ENCODE results near the gene R3HCC1L. TPM values are rescaled to one million over a fixed set of nuclear protein-coding genes. Genes with fewer than 3 reads are reported as not detected.

R3HCC1L gene
- total RNA-seq, 1 donor from 2014 or later = 14.4 TPM

DNA sequence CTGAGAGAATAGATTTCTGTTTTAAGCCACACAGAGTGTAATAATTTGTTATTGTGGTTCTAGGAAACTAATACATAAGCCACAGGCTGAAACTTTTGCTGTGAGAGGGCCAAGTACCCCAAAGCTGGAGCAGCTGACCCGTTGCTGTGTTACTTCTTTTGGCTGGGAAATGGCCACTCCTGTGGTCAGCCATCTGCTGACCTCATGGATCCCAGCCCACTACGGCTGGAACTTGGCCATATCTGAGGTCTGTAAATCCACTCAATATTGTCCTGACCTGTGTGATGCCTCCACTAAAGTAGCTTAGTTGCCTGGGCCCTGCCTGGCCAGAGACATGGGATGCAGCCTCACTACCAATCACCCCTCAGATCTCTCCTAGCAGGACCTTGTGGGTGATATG, 151.0 kb downstream of the R3HCC1L start:
- no peaks in the 10 kb centered on the region for H3K27me3 ChIP-seq (ENCODE audit: low read depth)
- H3K9me3 ChIP-seq = no peaks in the 10 kb centered on the region
- no peak overlapping the region for H3K4me3 ChIP-seq
- ATAC-seq (no peak), DNase-seq (no peak)
- H3K36me3 ChIP-seq = no peaks in the 10 kb centered on the region
- TF ChIP-seq, protein P1, sequence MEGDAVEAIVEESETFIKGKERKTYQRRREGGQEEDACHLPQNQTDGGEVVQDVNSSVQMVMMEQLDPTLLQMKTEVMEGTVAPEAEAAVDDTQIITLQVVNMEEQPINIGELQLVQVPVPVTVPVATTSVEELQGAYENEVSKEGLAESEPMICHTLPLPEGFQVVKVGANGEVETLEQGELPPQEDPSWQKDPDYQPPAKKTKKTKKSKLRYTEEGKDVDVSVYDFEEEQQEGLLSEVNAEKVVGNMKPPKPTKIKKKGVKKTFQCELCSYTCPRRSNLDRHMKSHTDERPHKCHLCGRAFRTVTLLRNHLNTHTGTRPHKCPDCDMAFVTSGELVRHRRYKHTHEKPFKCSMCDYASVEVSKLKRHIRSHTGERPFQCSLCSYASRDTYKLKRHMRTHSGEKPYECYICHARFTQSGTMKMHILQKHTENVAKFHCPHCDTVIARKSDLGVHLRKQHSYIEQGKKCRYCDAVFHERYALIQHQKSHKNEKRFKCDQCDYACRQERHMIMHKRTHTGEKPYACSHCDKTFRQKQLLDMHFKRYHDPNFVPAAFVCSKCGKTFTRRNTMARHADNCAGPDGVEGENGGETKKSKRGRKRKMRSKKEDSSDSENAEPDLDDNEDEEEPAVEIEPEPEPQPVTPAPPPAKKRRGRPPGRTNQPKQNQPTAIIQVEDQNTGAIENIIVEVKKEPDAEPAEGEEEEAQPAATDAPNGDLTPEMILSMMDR (IDR thresholded peaks at IDR 0.05) = no peak
- no peak overlapping the region for H3K27ac ChIP-seq
- intact Hi-C loops (cut with DNase I) = no loop called here
- H3K4me1 ChIP-seq = no peaks in the 10 kb centered on the region

DNA sequence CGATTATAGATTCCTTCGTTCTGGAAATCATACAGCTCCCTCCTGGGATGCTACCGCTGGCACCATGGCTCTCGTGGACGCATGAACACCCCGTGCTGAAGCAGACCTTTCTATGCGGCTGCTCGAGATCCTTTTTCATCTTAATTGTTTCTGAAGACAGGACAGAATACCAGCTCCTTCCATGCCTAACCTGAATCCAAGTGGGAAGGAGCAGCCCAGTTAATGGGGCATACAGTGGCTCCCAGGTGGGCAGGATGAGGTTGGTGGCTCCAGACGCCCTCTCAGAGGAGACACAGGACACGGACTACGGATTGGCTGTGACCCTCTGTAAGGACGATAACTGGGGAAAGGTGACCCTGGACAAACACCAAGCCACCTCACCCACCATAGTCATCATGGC, 152.0 kb downstream of the R3HCC1L start:
- Histone ChIP-seq H3K27ac (no peak overlapping the region), H3K27me3 (ENCODE audit: low read depth) (no peaks in the 10 kb centered on the region), H3K4me3 (no peak overlapping the region), H3K9me3 (no peaks in the 10 kb centered on the region), H3K36me3 (no peaks in the 10 kb centered on the region), H3K4me1 (no peaks in the 10 kb centered on the region)
- TF ChIP-seq, protein P1 (IDR thresholded peaks at IDR 0.05) = no peak
- intact Hi-C loops (cut with DNase I) = no loop called here
- no peak for DNase-seq
- no peak for ATAC-seq

DNA sequence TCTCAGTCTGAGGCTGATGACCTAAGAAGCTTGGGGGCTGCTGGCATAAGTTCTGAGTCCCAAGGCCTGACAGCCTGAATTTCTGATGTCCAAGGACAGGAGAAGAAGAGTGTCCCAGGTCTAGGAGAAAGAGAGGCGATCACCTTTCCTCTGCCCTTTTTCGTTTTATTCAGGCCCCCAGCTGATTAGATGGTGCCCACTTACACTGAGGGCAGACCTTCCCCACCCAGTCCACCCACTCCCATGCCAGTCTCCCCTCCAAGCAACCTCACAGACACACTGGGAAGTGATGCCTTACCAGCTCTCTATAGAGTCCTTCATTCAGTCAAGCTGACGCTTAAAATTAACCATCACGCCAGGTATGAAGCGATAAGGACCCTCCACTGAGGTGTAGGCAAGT, 152.9 kb downstream of the R3HCC1L start:
- intact Hi-C loops (cut with DNase I) = no loop called here
- Histone ChIP-seq H3K36me3 (no peaks in the 10 kb centered on the region), H3K4me3 (no peak overlapping the region), H3K27ac (no peak overlapping the region), H3K27me3 (ENCODE audit: low read depth) (no peaks in the 10 kb centered on the region), H3K9me3 (no peaks in the 10 kb centered on the region), H3K4me1 (no peaks in the 10 kb centered on the region)
- ATAC-seq = no peak
- DNase-seq = no peak
- TF ChIP-seq, protein P1 (IDR thresholded peaks at IDR 0.05) = no peak

DNA sequence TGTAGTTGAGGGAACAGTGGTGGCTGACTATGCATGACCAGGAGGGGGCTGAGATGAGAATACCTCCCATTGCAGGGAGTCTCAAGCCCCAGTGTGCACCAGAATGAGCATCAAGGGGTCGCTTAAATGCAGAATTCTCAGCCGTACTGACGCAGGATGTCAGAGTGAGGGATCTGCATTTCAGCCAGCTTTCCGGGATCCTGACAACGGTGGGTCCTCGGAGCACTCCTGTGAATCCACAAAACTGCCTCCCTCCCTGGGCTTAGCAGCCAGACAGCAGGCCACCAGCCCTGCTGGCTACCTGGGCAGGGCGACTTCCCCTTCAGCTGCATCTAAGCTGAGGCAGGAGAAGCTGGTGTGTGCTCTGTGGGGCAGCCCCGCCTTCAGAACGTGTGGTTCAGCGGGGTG, 155.3 kb downstream of the R3HCC1L start:
- H3K9me3 ChIP-seq = no peaks in the 10 kb centered on the region
- H3K36me3 ChIP-seq = no peaks in the 10 kb centered on the region
- H3K4me1 ChIP-seq = peaks cover 3% of the 10 kb centered on the region
- TF ChIP-seq, protein P1 (IDR thresholded peaks at IDR 0.05) = no peak
- ATAC-seq = no peak
- H3K4me3 ChIP-seq = no peak overlapping the region
- no peak overlapping the region for H3K27ac ChIP-seq
- DNase-seq = no peak
- intact Hi-C loops (cut with DNase I) = no loop called here
- H3K27me3 ChIP-seq (ENCODE audit: low read depth) = no peaks in the 10 kb centered on the region

DNA sequence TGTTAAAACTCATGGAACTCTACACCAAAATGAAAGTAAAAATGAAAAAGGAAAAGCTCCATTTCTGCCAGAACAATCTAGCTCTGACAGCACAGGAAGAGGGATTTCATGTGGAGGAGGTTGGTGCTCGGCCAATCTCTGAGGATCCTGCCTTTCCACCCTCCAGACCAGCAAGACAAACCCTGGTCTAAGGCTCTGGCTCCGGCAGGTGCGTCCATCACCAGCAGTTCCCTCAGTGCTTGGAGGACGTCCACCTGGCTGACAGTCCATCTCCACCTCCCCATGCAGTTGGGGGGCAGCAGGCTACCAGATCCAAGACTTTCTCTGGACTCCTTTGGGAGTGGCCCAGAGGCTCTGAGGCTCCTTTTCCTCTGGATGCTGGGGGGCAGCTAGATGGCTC, 158.5 kb downstream of the R3HCC1L start:
- H3K27ac ChIP-seq = no peak overlapping the region
- intact Hi-C loops (cut with DNase I) = no loop called here
- H3K36me3 ChIP-seq = no peaks in the 10 kb centered on the region
- ATAC-seq (no peak), DNase-seq (no peak)
- H3K4me1 ChIP-seq = peaks cover 9% of the 10 kb centered on the region
- no peaks in the 10 kb centered on the region for H3K9me3 ChIP-seq
- H3K4me3 ChIP-seq = no peak overlapping the region
- TF ChIP-seq, protein P1 (IDR thresholded peaks at IDR 0.05) = no peak
- no peaks in the 10 kb centered on the region for H3K27me3 ChIP-seq (ENCODE audit: low read depth)

Data from lower lobe of right lung (tissue), 2 donors.